Stimulated activated naive CD4-positive, alpha-beta T cell (primary cell): ENCODE measurements around the gene ZFYVE28.
"Not testable (repeated sequence)": the region's sequence is repeated elsewhere in the genome, so short reads cannot be mapped to it uniquely, and the experiment has no call there.

ENCODE experiments used
- DNase-seq, 6 experiments: peaks; one replicate each; lab custom pipeline; 2025; lab: John Stamatoyannopoulos, UW

ZFYVE28 gene

DNA sequence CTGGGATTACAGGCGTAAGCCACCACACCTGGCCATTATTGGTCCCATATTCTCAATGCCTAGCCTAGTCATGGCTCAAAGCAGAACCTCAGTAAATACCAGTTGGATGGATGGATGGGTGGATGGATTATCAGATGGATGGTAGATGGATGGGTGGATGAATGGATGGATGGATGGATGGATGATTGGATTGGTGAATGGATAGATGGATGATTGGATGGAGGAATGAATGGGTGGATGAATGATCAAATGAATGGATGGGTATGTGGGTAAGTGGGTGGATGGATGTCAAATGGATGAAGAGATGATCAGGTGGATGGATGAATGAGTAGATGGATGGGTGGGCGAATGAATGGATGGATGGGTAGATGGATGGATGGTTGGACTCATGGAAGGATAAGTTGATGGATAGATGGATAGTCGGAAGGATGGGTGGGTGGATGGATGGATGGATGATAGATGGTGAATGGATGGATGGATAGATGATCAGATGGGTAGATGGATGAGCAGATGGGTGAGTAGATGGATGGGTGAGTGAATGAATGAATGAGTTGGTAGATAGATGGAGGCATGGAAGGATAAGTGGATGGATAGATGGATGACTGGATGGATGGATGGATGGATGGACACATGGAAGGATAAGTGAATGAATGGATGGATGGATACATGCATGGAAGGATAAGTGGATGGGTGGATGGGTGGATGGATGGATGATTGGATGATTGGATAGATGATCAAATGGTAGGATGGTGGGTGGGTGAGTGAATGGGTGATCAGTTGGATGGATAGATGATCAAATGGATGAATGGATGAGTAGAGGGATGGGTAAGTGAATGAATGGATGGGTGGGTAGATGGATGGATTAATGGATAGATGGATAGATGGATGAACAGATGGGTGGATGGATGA, 28.5 kb upstream of the ZFYVE28 start:
- DNase-seq = no peak

DNA sequence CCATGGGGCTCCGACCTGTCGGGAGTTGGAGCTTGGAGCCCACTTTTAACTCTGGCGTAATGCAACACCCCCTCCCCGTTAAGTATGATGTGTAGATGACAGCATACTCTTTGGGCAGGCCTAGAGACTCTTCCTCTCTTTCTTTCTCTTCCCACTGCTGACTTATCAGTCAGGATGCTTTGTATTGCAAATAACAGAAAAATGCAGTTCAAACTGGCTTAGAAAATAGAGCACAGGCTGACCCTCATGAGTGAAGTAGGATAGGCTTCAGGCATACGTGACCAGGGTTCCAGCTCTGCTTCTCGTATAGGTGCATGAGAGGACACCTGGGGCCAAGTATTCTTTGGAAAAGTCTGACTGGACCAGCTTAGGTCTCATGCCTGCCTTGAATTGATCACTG, 27.1 kb upstream of the ZFYVE28 start:
- no peak for DNase-seq

DNA sequence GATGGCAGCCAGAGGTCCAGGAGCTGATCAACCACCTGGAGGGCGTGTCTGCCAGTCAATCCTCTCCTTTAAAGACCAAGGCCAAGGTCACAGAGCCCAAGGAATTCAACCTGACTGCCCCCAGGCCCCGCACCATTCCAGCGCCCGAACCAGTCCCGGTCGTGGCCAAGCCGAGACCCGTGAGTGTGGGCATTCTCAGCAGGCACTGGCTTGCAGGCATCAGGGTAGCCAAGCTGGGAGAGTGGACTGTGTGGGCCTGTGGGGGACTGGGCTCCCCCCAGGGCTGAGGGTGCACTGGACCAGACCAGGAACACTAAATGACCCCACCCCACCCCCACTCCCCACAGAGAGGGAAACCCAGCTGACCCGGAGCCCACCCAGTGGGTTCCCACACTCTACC, 26.7 kb upstream of the ZFYVE28 start:
- DNase-seq = no peak

DNA sequence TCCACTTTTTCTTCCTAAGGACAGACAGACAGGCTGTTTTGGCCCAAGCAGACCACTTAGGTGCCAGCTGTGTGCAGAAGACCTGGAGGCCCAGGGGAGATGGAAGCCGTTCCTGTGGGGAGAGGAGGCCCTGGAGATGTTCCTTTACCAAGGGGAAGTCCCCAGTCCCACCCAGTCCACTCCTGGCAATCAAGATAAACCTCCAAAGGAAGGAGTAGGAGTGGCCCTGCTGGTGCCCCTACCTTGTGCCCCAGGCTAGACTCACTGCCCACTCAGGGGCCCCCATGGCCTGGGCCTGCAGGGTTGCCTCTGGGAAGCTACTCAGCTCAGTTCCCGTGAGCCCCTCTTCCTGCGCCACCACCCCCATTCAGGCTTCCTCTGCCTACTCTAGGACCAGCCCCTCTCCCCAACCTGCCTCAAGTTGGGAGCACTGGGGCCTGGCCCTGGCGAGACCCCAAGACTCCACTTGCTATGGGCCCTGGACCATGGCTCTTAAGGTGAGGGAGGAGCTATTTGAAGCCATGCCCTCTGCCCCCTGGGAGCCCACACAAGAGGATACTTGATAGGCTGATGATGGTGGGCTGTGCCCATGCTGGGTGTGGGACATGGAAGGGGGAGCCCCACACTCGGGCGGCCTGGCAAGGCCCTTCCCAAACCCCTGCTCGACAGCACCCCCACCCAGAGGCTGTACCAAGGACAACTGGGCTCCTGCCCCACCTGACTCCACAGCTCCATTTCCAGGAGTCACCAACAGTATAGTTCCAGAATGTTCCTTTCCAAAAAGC, 25.7 kb upstream of the ZFYVE28 start:
- DNase-seq = no peak

DNA sequence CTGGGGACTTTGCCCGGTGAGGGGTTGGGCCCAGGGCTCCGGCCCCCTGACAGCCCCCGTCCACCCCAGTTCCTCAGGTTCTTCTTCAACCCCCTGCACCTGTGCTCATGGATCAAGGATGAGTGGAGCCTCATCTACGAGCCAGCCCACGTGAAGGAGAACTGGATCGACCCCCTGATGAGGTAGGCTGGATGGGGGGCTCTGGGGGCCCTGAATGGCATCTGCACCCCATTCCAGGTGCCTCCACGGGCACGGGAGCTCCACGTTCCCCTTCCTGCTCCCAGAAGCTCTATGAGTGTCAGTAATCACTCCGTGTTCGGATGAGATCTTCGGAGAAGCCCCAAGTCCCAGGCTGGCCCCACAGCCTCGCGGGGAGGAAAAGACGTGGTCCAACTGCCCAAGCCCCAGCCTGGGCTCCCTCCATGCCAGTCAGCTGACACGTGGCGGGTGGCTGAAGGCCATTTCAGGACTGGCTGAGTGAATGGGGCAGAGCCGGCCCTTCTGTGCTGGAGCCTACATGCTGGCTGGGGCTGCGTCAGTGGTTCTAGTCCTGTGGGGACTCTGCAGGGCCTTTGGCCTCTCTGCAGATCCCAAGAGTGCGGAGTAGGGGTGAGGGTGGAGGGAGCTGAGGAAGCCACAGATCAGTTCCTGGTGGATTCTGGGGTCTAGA, 24.8 kb upstream of the ZFYVE28 start:
- DNase-seq = no peak

DNA sequence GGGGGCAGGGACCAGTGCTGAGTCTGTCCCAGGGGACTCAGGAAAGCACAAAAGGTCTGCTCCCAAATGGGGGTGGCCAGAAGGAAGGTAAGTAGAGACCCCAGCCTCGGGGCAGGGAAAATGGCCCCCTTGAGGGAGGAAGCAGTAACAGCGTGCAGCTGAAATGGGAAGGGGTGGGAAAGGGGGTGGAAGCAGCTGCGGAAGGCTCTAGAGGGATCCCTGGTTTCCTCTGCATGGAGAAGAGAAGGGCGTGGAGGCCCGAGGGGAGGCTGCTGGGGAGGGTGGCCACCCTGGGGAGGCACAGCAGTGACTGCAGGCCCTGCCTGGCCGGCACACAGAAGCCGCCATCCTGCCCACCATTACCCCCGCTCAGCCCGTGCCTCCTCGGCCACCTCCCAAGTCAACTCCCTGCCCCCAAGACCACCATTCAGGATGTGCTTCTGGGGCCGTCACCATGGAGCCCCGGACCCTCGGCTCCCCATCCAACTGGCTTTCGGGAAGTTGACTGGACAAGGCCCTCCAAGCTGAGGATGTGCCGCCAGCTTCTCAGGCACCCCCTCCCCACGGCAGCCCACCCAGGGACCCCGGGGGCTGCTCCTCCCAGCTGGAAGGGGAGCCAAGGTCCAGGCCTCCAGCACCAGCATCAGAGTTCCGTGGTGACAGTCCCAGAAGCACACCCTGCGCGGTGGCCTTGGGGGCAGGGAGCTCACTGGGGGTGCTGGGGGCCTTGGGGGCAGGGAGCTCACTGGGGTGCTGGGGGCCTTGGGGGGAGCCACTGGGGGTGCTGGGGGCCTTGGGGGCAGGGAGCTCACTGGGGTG, 23.9 kb upstream of the ZFYVE28 start:
- no peak for DNase-seq

DNA sequence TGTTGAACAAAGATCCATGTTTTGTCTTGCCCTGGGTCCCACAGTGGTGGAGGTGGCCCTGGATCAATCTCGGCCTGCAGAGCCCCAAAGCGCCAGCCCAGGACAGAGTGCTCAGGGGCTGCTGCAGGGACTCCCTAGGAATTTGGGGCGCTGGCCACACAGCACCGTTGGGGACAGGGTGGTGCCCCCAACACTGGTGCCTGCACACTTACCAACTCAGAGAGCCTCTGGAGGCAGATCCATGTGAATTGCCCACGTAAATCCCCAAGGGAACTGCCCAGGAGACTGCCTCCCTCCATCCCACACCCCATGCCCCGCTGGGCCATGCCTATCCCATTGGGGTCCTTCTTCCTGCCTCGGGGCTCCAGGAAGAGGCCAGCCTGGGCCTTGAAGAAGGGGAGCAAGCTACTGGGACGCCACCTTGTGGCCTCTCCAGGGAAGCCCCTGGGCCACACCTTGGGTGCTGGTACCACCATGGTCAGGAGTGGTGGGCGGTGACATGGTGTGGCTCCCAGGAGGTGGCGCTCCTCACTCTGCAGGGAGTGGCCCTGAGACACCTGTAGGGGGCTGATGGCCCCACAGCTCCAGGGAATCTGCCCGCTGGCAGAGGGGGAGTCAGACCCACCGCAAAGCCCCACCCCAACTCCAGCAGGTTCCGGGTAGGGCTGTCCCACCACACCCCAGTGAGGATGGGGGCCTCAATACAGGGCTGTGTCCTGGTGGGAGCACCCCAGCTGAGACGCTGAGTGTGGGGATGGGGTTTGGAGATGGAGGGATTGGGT, 23.1 kb upstream of the ZFYVE28 start:
- peak; percentile 30 to 61 (median 52) for DNase-seq

DNA sequence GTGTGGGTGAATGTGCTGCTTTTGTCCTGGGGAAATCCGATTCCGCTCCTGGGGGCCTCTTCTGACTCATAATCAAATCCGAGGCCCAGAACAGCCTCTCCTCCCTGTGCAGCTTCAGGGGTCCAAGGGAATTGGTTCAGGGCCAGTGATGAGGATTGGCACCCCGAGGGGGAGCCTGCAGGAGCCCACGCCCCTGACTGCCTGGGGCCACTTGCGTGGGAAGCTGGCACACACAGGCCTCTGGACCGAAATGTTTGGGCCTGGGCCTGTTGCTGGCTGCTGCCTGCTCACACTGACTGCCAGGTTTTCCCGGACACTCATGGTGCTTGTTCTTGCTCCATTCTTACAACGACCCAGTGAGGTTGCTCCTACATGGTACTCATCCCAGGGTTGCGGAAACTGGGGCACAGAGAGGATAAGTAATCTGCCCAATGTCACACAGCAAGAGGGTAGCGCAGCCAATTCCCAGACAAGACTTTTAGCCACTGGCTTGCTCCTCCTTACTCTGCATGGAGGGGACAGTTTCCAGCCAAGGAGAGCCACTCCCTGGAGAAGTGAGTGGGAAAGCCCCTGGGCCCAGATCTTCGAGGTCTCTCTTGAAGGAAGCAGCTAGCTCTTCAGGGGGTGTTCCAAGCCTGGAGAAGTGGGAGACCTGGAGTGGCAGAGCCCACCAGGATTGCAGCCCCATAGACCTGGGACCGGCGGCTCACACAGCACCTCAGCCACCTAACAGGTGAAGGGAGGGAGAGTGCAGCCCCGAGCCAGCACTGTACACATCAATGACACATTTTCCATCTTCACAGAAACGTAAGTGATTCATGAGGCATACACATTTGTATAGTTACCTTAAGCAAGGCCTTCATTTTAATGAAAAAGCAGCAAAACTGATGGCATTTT, 20.6 kb upstream of the ZFYVE28 start:
- no peak for DNase-seq

DNA sequence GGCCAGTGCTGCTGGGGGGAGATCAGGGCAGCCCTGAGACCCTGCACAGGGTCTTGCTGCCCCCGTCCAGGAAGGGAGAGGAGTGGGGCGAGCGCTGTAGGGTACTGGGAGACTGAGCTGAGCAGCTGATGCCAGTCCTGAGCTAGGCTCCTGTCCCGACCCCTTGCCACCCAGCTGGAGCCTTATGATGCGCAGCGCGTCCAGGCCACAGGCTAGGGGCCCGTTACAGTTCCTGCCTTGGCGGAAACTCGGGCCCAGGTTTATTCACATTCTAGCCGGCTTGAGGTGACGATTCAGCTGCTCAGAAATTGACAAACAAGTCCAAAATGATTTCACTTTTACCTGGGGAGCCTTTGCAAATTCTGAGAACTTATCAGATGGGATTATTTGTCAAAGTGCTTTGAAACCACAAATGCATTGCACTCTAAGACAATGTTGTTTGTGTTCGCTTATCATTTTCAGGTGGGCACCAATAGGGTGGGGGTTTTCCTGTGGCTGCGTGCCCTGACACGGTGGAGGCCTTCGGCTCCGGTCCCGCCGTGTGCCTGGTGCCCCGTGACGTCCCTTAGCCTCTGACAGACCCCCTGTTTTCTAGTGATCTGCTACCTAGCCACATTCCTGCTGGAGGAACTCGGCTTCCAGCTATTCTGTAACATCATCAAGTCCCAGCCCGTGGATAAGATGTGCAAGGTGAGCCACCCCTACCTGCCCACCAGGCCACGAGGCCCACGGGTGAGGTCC, 19.2 kb upstream of the ZFYVE28 start:
- no peak for DNase-seq

DNA sequence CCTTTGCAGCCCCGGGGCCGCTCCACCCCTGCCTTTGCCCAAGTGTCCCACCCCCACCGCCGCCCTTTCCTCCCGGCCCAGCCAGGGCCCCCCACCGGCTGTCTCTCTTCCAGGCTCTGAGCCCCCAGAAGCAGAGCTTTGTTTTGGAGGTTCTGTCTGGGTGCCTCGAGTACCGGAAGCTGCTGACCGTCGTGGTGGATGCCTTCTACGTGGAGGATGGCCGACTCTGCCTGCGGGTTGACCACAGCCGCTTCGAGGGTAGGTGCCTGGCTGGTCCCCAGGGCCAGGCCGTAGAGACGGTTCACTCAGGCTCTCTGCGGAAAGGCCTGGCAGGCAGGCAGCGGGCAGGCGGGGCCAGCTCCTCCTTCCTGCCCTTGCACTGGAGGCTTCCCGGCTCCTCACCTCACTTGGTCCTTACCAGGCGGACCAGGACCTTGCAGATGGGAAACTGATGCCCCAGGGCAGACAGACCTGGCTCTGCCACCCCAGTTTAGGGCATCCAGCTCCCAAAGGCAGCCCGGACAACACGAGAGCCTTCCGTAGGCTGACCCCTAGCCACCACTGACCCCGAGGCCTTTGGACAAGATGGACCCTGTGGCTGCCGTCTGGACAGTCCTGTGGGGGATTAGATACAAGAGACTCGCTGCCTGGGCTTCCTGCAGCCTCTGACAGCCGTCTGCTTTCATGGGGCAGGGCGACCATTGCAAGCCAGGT, 18.5 kb upstream of the ZFYVE28 start:
- DNase-seq = no peak

DNA sequence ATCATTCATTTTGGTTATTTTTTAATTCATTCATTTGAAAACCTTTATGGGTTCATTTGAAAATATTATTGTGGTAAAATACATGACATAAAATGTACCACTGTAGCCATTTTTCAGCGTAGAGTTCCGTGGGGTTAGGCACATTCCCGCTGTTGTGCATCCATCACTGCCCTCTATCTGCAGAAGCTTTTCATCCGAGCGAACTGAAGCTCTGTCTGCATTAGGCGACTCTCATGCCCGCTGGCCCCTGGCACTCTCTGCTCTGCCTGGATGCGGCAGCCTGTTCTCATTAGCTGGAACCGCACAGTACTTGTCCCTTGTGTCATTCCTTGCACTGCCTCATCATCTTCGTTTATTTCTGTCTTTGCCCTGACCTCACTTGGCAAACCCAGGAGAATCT, 17.9 kb upstream of the ZFYVE28 start:
- DNase-seq = no peak

DNA sequence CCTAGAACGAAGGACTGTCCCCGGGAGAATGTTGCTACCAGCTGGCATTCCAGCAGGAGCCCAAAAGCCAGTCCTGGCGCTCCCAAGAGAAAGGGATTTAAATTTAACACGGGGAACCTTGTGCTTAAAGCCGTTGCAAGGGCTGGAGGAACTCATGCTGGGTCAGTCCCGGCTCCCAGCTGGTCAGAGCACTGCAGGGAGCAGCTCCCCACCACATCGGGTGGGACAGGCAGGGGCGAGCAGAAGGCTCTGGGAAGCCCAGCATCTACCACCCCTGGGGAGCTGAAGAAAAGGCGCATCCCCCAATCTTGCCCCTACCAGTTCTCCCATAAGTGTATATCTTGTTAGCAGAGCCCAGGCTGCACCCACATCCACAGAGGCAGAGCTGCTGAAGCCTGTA, 16.0 kb upstream of the ZFYVE28 start:
- DNase-seq = no peak

DNA sequence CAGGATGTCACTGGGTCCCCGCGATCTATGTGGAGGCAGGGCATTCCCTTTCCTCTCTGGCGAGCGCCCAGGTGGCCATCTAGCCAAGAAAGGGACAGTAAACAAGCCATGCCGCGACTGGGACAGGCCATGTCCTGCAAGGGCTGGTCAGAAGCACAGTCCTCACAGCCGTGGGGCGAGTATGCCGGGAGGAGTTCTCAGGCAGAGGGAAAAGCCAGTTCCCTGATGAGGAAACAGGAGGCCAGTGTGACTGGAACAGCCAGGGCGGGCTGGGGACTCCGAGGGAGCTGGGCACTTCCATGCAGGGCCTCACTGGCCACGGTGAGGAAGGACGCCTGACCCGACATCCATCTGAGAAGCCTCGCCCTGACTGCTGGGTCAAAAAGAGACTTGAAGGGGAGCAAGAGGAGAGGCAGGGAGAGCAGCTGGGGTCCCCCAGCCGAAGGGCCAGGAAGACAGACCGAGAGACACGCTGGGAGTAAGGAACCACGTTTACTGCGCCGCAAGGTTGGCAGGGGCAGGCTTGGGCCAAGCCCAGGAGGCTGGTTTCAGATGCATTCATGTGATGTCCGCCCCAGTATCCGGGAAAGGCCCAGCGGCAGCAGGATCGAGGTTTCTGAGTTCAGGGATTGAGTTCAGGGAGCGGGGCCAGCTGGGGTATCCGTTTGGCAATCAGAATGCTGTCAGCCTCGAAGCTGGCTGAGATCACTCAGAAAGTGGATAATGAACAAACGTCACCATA, 15.3 kb upstream of the ZFYVE28 start:
- DNase-seq = no peak

DNA sequence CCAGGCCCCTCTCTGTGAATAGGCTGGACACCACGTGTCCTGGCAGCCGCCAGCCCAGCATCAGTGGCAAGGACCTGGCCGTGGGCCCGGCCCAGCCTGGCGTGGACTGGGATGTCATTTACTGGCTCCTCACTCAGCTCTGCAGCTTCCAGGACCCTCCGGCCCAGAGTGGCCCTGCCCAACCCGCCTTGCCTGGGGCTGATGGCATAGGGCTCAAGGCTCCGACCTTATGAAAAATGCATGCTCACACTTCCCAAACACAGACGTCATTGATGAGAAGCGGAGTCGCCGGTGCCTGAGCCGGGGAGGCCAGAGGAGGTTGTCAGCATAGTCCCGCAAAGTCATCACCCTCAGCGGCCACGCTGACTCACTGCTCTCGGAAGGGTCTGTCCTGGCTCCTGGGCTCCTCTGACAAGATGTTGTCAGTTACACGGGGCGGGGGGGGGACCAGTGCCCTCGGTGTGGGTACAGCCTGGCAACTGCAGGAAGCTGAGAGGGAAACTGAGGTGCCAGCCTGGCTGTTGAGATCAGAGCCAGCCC, 14.6 kb upstream of the ZFYVE28 start:
- no peak for DNase-seq

DNA sequence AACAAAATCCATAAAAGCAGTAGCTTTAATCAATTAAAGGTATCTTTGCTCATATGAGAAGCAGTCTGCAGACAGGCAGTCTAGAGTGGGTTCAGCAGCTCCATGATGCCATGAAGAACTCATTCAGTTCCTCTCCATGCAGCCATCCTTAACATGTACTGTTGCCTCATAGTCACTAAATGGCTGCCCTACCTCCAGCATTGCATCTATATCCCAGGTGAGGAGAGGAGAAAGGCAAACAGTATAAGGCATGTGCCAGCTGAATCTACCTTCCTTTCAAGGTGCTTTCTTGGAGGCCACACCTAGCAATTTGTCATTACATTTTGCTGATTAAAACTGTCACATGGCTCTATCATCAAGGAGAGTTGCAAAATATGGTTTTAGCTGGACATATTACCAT, 13.6 kb upstream of the ZFYVE28 start:
- no peak for DNase-seq

DNA sequence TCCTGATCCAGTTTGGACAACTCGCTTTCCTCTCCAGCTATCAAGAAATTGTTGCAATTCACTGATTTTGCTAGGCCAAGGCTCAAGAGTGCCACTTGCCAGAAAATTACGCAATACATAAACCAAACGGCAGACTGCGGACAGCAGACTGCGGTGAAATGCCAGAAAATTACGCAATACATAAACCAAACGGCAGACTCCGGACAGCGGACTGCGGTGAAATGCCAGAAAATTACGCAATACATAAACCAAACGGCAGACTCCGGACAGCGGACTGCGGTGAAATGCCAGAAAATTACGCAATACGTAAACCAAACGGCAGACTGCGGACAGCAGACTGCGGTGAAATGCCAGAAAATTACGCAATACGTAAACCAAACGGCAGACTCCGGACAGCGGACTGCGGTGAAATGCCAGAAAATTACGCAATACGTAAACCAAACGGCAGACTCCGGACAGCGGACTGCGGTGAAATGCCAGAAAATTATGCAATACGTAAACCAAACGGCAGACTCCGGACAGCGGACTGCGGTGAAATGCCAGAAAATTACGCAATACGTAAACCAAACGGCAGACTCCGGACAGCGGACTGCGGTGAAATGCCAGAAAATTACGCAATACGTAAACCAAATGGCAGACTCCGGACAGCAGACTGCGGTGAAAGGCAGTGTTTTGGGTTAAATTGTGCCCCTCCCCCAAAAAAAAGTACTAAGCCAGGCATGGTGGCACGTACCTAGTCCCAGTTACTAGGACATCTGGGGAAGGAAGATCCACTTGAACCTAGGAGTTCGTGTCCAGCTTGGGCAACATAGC, 11.7 kb upstream of the ZFYVE28 start:
- not testable (repeated sequence) for DNase-seq
